SKM-1 treated with dmso at 0.1 percent for 144 hours (cell line): Measurements from ENCODE around the gene HLA-DOA.

Experiments used
- DNase-seq: peaks from one replicate; lab custom pipeline; 2025; ENCODE audit not compliant: unreplicated experiment; lab: John Stamatoyannopoulos, UW

Gene HLA-DOA

GRCh38 chr6:32968093-32968866, 41.1 kb downstream of the HLA-DOA start, which contains the start of gene BRD2:
Gene BRD2, plus strand, starts transcription at chr6:32968594. Its CDS starts 4,305 bp downstream, at chr6:32972899.
- DNase-seq: peak; percentile 95

GRCh38 chr6:32967151-32968091, 42.0 kb downstream of the HLA-DOA start:
- peak; percentile 76 for DNase-seq

DNA sequence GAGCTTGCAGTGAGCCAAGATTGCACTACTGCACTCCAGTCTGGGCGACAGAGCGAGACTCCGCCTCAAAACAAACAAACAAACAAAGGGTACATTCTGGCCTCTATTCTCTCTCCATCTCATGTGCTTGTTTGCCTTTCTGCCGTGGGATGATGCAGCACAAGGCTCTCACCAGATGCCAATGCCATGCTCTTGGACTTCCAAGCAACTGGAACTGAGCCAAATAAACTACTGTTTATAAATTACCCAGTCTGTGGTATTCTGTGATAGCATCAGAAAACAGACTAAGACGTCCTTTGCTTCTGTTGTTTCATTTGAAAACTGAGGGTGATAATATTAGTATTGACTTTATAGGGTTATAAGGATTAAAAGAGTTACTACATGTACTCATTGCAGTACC, 44.6 kb downstream of the HLA-DOA start:
- no peak for DNase-seq

DNA sequence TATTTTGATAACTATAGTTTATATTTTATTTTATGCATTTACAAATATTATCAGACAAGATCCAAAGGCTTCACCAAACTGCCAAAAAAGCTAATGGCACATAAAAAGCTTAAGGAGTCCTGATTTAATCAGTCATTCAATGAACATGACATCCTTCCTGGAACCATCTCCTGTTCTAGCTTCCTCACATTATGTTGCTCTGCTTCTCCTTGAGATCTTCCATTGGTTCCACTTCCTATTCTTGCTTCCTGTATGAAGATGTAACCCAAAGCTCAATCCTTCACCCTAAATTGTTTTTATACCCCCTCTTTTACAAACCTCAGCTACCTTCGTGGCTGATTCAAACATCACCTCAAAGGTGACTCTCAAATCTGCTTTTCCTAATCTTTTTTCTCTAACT, 45.5 kb downstream of the HLA-DOA start:
- no peak for DNase-seq

GRCh38 chr6:32962213-32962826, 47.1 kb downstream of the HLA-DOA start:
- no peak for DNase-seq

DNA sequence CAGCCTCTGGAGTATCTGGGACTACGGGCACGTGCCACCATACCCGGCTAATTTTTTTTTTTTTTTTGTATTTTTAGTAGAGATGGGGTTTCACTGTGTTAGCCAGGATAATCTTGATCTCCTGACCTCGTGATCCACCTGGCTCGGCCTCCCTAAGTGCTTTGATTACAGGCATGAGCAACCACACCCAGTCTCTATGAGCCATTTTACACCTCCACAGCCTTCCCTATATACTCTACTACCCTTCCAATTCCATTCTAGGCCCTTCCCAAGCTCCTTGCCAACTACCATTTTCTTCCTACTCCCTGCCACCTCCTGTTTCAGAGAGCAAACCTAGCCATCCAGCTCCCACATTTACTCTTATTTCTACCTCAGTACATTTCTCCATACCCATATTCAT, 48.8 kb downstream of the HLA-DOA start:
- DNase-seq: no peak

DNA sequence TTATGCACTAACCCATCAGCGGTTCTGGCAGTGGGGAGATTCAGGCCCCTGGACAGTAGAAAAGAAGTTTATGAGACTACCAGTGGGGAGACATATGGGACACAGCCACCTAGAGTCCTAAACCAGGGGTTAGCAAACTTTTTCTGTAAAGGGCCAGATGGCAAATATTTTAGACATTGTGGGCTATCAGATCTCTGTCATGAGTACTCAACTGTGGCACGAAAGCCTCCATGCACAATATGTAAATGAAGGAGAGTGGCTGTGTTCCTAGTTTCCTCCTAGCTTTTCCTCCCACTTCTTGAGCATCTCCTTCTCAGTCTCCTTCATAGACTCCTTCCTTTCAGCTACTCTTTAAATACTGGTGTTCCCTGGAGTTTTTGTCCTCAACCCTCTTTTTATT, 53.2 kb downstream of the HLA-DOA start:
- DNase-seq: no peak

DNA sequence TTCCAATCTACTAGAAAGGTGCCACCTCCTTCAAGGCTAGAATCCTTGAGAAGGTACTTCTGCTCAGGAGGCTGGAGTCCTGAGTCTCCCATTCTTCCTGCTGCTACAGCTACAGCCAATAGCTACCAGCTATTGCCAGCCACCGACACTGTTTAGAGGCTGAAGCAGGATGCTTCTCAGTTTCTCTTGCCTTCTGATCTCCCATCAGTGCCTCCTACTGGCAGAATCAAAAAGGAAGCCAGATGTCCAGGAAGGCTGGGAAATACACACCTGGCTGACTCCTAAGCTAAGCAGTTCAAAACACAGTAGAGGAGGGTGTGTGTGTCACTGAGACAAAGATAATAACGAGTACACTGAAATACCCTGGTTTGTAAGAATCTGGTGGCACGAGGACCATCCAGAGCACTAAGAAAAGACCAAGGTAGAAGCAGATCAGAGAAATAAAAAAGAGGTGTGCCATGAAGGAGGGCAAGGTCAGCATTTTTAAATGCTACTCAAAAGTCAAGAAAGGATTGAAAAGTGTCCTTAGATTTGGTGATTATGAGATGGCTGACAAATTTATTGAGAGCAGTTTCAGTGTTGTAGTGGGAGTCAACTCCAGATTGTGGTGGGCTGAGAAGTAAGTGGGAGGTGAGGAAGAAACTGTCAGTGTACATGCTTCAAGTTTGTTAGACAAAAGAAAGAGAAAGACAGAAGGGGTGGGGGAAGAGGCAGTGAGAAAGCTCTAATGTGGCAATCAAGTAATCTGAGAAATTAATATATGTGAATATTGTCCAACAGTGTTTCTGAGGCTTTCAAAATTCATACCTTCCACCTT, 54.2 kb downstream of the HLA-DOA start:
- no peak for DNase-seq

DNA sequence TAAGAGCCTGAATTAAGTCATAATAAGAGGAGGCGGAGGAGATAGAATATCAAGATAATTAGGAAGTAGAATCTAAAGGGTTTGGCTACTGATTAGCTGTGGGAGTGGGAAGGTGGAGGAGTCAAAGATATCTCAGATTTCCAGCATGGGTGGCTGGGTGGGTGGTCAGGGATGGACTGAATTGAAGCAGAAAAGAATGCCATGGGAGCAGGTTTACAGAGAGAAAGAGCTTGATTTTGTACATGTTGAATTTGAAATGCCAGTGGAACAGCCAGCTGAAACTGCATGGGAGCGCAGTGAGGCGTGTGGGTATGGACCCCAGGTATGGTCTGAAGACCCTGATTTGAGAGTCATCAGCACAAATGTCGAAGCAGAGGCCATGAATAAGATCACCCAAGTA, 55.1 kb downstream of the HLA-DOA start:
- no peak for DNase-seq
